Right ventricle myocardium inferior (tissue), 1 donor: ENCODE measurements around the gene LRRC18. TPM values are rescaled to one million over a fixed set of nuclear protein-coding genes. Genes with fewer than 3 reads are reported as not detected.

ENCODE experiments used
- ATAC-seq: fragments of 200-7000 bp; cut with Tn5 transposase; one replicate; pipeline ENCODE4 v1.9.1; 2020; ENCODE audit warnings: mild to moderate bottlenecking, moderate library complexity
- DNase-seq: peaks from one replicate; pipeline ENCODE4 v3.0.0; 2021; ENCODE audit errors: missing footprints
- intact Hi-C: fragments of 100-400 bp; cut with DNase I; formaldehyde crosslinking; loops from one replicate; pipeline ENCODE4 v1.11.0; 2022
- total RNA-seq: library from RNA; stranded (reverse); fragmentation: NEBNext Ultra II Directional; extraction: Animal tissue kit (Norgen Biotek cat#: 25700); gene quantifications from one replicate; pipeline ENCODE4 v1.2.1, GENCODE V29; 2021
- donor health status: DM: no; HTN: yes; CAD: no; lungs with severe emphysema.

Gene LRRC18
- total RNA-seq, 1 donor from 2014 or later, result not detected

GRCh38 chr10:48947690-48948469, 8.2 kb upstream of the LRRC18 start:
- intact Hi-C loops, result no loop called here
- no peak for ATAC-seq
- no peak for DNase-seq

GRCh38 chr10:48946891-48947500, 7.4 kb upstream of the LRRC18 start:
- intact Hi-C loops, result no loop called here
- DNase-seq (no peak), ATAC-seq (no peak)

GRCh38 chr10:48946332-48946731, 6.7 kb upstream of the LRRC18 start:
- DNase-seq (no peak), ATAC-seq (no peak)
- intact Hi-C loops, result no loop called here

GRCh38 chr10:48945441-48946130, 5.9 kb upstream of the LRRC18 start:
- DNase-seq (no peak), ATAC-seq (no peak)
- intact Hi-C loops, result no loop called here

GRCh38 chr10:48944171-48944570, 4.5 kb upstream of the LRRC18 start:
- no peak for DNase-seq
- no peak for ATAC-seq
- intact Hi-C loops, result no loop called here

GRCh38 chr10:48943096-48943495, 3.5 kb upstream of the LRRC18 start:
- ATAC-seq (no peak), DNase-seq (no peak)
- intact Hi-C loops, result no loop called here

- intact Hi-C loops, result no loop called here
- no peak for DNase-seq
- no peak for ATAC-seq
These were observed 1.9 kb upstream of the LRRC18 start for GRCh38 chr10:48941427-48942075.

GRCh38 chr10:48940958-48941357, 1.3 kb upstream of the LRRC18 start:
- ATAC-seq (no peak), DNase-seq (no peak)
- intact Hi-C loops, result no loop called here

GRCh38 chr10:48940372-48940771, 732 bp upstream of the LRRC18 start:
- DNase-seq (no peak), ATAC-seq (no peak)
- intact Hi-C loops, result no loop called here

- DNase-seq, result no peak
- ATAC-seq, result no peak
- intact Hi-C loops, result no loop called here
These were observed 577 bp downstream of the LRRC18 start for GRCh38 chr10:48938990-48939536.

GRCh38 chr10:48938281-48938680, 1.4 kb downstream of the LRRC18 start:
- intact Hi-C loops, result no loop called here
- ATAC-seq (no peak), DNase-seq (no peak)

- DNase-seq, result no peak
- intact Hi-C loops, result no loop called here
- no peak for ATAC-seq
These were observed 1.8 kb downstream of the LRRC18 start for GRCh38 chr10:48937796-48938195.

- ATAC-seq (no peak), DNase-seq (no peak)
- intact Hi-C loops, result no loop called here
These were observed 4.1 kb downstream of the LRRC18 start for GRCh38 chr10:48935577-48935976.

GRCh38 chr10:48934672-48935501, 4.8 kb downstream of the LRRC18 start:
- no peak for ATAC-seq
- intact Hi-C loops, result no loop called here
- DNase-seq, result no peak

GRCh38 chr10:48932831-48933664, 6.6 kb downstream of the LRRC18 start:
- ATAC-seq (no peak), DNase-seq (no peak)
- intact Hi-C loops, result no loop called here

GRCh38 chr10:48931188-48931587, 8.5 kb downstream of the LRRC18 start:
- intact Hi-C loops, result no loop called here
- ATAC-seq (no peak), DNase-seq (no peak)

GRCh38 chr10:48929413-48929990, 10.1 kb downstream of the LRRC18 start:
- intact Hi-C loops, result no loop called here
- DNase-seq (no peak), ATAC-seq (no peak)
